SK-N-MC (cell line): ENCODE measurements around the gene DNPEP.
A peak's percentile ranks its signal among the peaks of the same experiment; 100 is the strongest.

Experiments
- DNase-seq: peaks from one replicate; pipeline ENCODE4 v3.0.0-alpha.2; 2011; ENCODE audit warnings: low read depth, low spot score
- H3K27ac ChIP-seq: fragments of 200-600 bp; sonication (generic); 2 replicates; pipeline ENCODE4 v1.5.1; 2016; ENCODE audit warnings: mixed run types
- H3K36me3 ChIP-seq: fragments of 200-600 bp; sonication (generic); 2 replicates; pipeline ENCODE4 v1.6.1; 2017; ENCODE audit warnings: antibody characterized with exemption, low read length, mixed read lengths; ENCODE audit not compliant: insufficient read depth
- H3K4me3 ChIP-seq: fragments of 200-600 bp; sonication (generic); 2 replicates; pipeline ENCODE4 v1.5.1; 2016
- H3K9ac ChIP-seq: fragments of 200-600 bp; sonication (generic); 2 replicates; pipeline ENCODE4 v1.8.0; 2017; ENCODE audit warnings: mixed run types, mixed read lengths; ENCODE audit not compliant: insufficient read length
- H3K9me3 ChIP-seq: fragments of 200-600 bp; sonication (generic); 2 replicates; pipeline ENCODE4 v1.6.1; 2017; ENCODE audit warnings: low read depth, mild to moderate bottlenecking, antibody characterized with exemption, low read length, moderate library complexity, mixed read lengths
- EZH2 ChIP-seq: fragments of 200-600 bp; sonication (generic); IDR thresholded peaks from one replicate; pipeline ENCODE4 v1.6.1; 2017; ENCODE audit warnings: antibody characterized with exemption
- FOXP2 ChIP-seq: optimal IDR thresholded peaks from 2 replicates; pipeline ENCODE3; 2011; ENCODE audit warnings: mild to moderate bottlenecking, moderate library complexity; ENCODE audit not compliant: insufficient read depth; ENCODE audit errors: extremely low read length, control extremely low read depth
- POLR2AphosphoS5 ChIP-seq: IDR thresholded peaks from 2 replicates; pipeline ENCODE4 v1.6.1; 2012; ENCODE audit warnings: mild to moderate bottlenecking, low read depth, low read length, borderline replicate concordance

The DNPEP gene

DNA sequence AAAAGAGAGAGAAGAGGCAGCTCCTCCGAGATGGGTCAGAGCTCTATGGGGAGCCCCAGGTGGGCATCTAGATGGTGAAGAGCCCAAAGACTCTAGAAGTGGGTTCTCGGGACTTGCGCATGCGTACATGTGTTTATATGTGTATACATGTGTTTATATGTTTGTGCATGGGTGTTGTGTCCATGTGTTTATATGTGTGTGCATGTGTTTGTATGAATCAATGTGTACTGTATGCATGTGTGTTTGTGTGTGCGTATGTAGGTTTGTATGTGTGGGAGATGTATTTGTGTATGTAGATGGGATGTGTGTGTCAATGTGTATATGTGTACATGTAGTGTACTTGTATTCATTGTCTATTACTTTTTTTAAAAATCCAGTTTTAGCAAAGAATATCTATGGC, 25.6 kb downstream of the DNPEP start:
- Histone ChIP-seq H3K27ac (no peak overlapping the region), H3K36me3 (no peaks in the 10 kb centered on the region), H3K4me3 (no peak overlapping the region), H3K9me3 (no peaks in the 10 kb centered on the region), H3K9ac (no peak overlapping the region)
- DNase-seq, result no peak
- TF ChIP-seq POLR2AphosphoS5 (no peak), EZH2 (no peak), FOXP2 (no peak)

GRCh38 chr2:219358170-219359075, 29.3 kb downstream of the DNPEP start:
- TF ChIP-seq FOXP2 (no peak), POLR2AphosphoS5 (no peak), EZH2 (no peak)
- no peaks in the 10 kb centered on the region for H3K9me3 ChIP-seq
- H3K4me3 ChIP-seq, result peak overlapping the region; percentile 58
- no peak overlapping the region for H3K27ac ChIP-seq
- H3K36me3 ChIP-seq, result no peaks in the 10 kb centered on the region
- no peak overlapping the region for H3K9ac ChIP-seq
- no peak for DNase-seq

GRCh38 chr2:219356834-219357233, 30.9 kb downstream of the DNPEP start:
- TF ChIP-seq FOXP2 (no peak), POLR2AphosphoS5 (no peak), EZH2 (no peak)
- H3K9ac ChIP-seq, result no peak overlapping the region

DNA sequence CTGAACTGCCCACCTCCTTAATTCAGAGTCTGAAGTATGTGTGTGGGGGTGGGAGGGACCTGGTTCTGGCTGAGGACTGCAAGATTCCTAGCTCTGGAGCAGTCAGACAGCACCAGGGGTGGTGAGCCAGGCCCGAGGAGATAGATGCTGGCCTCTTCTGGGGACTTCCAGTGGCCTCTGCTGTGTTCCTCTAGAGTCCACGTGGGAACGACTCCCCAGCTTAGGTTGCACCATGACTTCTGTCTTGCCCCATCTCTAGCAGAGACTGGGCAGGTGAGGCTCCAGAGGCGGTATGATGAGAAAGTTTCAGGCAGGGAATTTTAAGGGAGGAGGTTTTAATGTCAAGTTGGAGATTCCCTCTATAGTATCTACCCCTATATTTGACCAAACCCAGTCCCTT, 33.1 kb downstream of the DNPEP start:
- H3K36me3 ChIP-seq, result no peaks in the 10 kb centered on the region
- H3K9me3 ChIP-seq, result no peaks in the 10 kb centered on the region
- no peak overlapping the region for H3K4me3 ChIP-seq
- H3K9ac ChIP-seq, result no peak overlapping the region
- TF ChIP-seq EZH2 (no peak), POLR2AphosphoS5 (no peak), FOXP2 (no peak)
- H3K27ac ChIP-seq, result no peak overlapping the region
- no peak for DNase-seq

More at GRCh38 chr2:219356834-219357233, 30.9 kb downstream of the DNPEP start:
- DNase-seq, result no peak
- Histone ChIP-seq H3K9me3 (no peaks in the 10 kb centered on the region), H3K27ac (no peak overlapping the region), H3K4me3 (no peak overlapping the region), H3K36me3 (no peaks in the 10 kb centered on the region)

GRCh38 chr2:219353129-219353528, 34.6 kb downstream of the DNPEP start:
- Histone ChIP-seq H3K9me3 (no peaks in the 10 kb centered on the region), H3K9ac (no peak overlapping the region), H3K4me3 (no peak overlapping the region), H3K36me3 (no peaks in the 10 kb centered on the region), H3K27ac (no peak overlapping the region)
- TF ChIP-seq FOXP2 (no peak), POLR2AphosphoS5 (no peak), EZH2 (no peak)
- no peak for DNase-seq

DNA sequence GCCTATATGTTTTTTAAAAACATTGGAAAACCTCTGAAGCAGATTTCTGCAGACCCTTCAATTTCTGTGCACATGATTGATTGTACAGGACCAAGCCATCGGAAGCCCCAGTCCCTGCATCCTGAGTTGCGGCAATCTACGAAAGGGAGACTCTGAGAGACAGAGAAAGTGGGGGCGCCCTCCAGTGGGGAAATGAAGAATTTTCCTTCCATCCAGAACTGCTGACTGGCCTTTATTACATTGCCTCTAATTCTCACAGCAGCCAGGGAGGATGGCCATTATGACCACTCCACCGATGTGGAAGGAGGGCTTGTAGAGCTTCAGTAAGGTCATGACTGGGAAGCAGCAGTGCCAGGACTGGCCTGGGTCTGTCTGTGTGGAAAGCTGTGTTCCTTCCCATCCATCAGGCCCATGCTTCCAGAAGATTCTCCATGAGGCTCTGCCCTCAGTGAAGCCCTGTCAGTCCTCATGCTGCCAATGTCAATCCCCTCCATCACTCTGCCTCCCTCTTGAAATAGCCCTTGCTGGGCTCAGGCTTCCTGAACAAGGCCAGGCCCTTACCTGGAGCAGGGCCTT, 35.2 kb downstream of the DNPEP start:
- Histone ChIP-seq H3K4me3 (no peak overlapping the region), H3K9me3 (no peaks in the 10 kb centered on the region), H3K36me3 (no peaks in the 10 kb centered on the region), H3K27ac (no peak overlapping the region), H3K9ac (no peak overlapping the region)
- TF ChIP-seq POLR2AphosphoS5 (no peak), EZH2 (no peak), FOXP2 (no peak)
- no peak for DNase-seq

DNA sequence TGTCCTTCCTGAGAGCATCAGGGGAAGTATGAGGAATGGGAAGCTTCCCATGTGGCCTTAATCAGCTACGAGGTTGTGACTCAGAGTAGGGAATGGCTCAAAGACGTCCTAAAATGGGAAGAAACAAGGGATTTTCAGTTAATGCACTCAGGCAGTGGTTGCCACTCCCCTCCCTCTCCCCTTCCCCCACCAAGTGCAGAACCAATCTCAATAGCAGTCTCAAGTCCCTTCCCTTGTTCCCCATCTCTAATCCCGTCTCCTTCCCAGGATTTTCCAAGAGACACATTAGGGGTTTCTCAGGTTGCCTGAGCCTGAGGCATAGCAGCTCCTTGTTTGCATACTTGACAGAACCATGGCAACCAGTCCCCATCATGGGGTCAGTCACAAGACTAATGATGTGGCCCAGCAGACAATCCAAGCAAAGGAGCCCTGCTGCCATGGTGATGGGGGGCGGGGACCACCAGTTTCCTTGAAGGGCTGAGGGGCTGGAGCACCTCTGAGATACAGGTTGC, 36.9 kb downstream of the DNPEP start:
- no peaks in the 10 kb centered on the region for H3K9me3 ChIP-seq
- no peak overlapping the region for H3K9ac ChIP-seq
- no peak for DNase-seq

GRCh38 chr2:219350215-219350614, 37.5 kb downstream of the DNPEP start:
- DNase-seq, result no peak
- H3K4me3 ChIP-seq, result no peak overlapping the region
- no peak for TF ChIP-seq EZH2
- no peak for TF ChIP-seq POLR2AphosphoS5
- TF ChIP-seq FOXP2, result no peak
- no peaks in the 10 kb centered on the region for H3K36me3 ChIP-seq
- no peak overlapping the region for H3K27ac ChIP-seq
- no peak overlapping the region for H3K9ac ChIP-seq
- H3K9me3 ChIP-seq, result no peaks in the 10 kb centered on the region

More for the DNA sequence above, 36.9 kb downstream of the DNPEP start:
- H3K27ac ChIP-seq, result no peak overlapping the region
- no peaks in the 10 kb centered on the region for H3K36me3 ChIP-seq
- no peak overlapping the region for H3K4me3 ChIP-seq
- TF ChIP-seq FOXP2 (no peak), EZH2 (no peak), POLR2AphosphoS5 (no peak)

DNA sequence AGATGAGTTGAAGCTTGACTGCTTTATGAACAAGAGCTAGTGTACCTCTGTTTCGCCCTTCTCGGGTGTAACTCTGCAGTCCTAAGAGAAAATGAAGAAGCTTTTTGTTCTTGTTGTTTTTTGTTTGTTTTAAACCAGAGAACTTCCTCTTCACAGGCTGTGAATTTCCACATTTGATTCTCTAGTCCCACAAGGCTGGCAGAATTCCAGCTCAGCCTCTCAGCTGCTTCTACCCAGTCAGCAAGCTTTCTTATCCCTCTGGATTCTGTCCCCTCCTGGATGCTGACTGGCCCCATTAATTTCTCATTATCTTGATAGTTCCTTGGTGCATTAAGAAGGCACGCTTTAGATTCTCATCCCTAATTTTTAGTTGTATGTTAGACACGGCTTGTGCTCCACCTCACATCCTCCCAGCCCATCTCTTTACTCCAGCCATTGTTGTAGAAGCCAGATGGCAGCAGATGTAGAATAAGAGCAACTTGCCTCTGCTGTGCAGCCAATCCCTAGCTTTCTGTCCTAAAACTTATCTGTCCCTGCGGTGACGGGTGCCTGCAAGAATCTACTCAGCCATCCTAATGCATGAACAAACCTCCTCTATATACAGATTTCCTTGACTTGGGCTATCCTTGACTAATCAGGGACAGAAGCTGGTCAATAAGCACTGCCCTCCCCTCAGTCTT, 42.8 kb downstream of the DNPEP start:
- H3K4me3 ChIP-seq, result no peak overlapping the region
- DNase-seq, result no peak
- no peaks in the 10 kb centered on the region for H3K36me3 ChIP-seq
- no peaks in the 10 kb centered on the region for H3K9me3 ChIP-seq
- no peak for TF ChIP-seq FOXP2
- H3K27ac ChIP-seq, result no peak overlapping the region
- no peak overlapping the region for H3K9ac ChIP-seq
